A204.1 (cell line): ENCODE data around the gene FAM237A.

Experiments
- FAIRE-seq: peaks from 2 replicates; lab custom pipeline; 2012; peaks lifted over from hg19 to GRCh38; lab: Jason Lieb, UNC

The FAM237A gene

DNA sequence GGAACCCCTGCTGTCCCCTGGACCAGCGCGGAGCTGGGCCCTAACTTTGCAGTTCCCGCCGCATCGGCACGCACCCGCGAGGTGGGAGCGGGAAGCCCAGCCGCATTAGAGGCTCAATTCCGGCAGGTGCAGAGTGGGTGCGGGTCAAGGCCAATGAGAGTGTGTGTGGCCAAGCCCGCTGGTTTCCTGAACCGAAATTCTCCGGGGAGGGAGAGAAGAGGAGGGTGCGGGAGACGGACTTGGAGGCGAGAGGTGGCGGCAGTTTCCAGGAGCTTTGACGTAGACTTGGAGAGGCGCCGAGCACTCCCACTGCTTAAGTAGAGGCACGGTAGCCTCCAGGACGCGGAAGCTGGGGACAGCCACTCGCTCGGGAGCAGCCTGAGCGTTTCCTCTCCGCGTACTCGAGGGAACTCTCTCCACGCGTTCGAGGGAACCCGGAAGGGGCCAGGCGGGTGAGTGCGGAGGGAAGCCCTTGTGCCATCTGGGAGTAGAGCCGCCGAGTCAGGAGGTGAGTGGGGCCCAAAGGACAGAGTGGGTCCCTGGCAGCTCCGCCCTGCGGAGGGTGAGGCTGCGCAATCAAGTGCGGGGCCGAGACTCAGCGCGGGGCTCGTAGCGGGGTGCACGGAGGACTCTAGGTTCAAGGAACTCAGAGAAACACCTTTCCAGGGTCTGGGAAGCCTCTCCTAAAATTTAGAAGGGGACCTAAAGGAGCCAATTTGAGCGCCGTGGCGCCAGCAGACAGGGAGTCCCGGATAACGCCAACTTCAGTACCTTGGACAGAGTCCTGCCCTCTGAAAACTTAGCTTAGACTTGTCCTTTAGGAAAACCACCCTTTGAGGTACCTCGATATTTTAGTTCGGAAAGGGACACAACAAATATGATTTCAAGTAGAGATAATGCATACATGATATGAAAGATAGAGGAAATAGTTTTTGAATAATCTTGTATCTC lies at the start of gene FAM237A:
TSS of gene FAM237A (plus strand) at position 413 of the 951 bp plus-strand sequence. CDS start 1,750 bp downstream, outside the sequence.
- no peak for FAIRE-seq

DNA sequence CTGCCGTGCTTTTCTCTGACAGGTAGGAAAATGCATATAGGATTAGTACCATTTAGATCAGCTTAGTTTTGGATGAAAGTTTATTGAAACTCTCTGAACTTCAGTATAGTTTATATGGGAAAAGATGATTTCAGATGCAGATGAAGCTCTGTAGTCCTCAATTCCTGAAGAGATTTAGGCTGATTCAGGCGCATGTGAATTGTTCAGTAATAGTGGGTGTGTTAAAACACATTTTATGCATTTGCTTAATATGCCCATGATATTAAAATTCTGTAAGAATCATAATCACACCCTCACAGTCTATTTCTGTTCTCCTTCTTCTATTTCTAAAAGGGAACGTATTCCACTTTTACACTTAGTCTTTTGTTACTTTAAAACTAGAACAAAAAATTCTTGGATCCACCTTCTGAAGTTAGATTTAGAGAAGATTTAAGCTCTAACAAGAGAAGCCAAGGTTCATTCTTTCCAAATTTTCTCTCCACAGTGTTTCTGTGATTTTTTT lies 44.5 kb upstream of the FAM237A start:
- no peak for FAIRE-seq

DNA sequence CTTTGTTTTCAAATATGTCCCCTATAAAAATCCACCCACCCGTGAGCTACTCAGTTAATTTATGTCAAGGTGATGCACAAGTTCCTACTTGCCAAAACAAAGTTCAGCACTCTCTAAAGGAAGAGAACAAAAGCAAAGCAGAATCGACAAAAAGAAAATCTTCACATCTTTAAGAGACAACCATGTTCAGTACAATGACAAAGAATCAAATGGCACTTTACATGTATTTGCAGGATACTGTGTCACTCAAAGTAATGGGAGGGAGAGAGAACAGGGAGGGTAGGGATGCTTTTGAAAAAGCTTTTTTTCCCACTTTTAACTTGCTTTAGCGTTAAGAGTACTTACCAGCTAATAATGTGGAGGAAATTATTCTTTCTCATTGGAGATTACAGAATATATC lies 39.0 kb upstream of the FAM237A start:
- no peak for FAIRE-seq

DNA sequence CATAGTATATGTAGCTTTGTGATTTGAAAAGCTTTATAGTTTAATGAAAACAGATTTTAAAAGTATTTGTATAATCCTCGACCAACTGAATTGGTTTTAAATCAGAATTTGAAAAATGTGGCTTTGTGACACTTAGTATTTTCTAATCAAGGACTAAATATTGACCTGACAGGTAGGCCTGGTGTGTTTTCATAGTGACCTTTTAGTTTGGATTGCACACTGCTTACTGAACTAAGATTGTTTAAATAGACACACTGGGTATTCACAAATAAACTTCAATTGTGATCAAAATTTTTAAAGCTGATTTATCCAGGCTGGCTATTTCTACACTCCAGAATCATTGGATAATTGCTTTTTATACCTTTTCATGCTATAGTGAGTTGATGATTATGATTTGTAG lies 31.8 kb upstream of the FAM237A start:
- FAIRE-seq: no peak

DNA sequence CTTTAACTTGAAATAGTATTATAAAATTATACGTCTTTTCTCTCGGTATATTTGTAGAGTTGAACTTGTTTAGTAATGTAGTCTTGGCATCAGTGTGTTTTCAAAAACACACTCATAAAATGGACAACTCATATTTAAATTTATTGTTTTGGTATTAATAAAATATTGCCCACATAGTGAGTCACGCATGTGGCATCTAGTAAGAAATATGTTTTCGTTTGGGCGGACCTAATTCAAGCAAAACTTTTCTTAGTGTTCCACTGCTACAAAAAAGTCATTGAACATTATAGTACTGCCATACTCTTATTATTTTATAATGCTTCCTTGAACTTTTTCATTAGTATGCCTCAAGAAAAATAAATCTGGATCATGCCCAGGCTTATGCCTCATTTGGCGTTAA lies 31.1 kb upstream of the FAM237A start:
- FAIRE-seq: no peak

DNA sequence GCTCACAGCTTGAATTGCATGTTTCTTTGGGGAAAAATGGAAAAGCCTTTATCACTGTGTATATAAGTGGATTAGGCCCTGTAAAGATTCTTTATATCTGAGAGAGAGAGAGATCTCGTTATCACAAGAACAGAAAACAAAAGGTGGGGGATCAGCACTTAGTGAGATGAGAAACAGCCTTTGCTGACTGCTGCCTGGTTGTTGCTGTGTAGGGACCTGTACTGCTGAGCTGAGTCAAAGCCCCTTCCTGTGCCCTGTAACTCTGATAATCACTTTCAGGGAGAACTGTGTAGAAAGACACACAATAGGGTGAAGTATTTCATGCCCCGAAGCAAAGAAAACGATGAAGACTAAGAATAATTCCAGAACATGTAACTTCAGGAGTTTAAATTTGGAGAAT lies 30.6 kb upstream of the FAM237A start:
- FAIRE-seq: no peak

DNA sequence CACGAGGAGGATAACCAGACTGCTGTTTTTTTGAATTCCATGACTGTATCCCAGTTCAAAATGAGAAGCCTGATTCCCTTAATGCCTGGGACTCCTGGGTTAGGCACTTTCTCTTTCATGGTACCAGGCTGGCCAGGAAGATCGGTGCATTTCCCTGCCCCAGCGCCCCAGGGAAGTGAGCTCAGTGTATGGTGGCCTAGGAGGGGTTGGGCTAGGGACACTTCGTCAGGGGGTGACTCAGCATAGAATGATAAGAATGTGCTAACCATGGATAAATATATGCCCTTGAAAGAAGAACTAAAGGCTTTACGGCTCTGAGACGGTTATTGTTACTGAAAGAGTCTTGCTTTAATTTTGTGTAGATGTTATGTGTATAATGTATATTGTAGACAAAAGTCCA lies 27.5 kb upstream of the FAM237A start:
- FAIRE-seq: no peak

DNA sequence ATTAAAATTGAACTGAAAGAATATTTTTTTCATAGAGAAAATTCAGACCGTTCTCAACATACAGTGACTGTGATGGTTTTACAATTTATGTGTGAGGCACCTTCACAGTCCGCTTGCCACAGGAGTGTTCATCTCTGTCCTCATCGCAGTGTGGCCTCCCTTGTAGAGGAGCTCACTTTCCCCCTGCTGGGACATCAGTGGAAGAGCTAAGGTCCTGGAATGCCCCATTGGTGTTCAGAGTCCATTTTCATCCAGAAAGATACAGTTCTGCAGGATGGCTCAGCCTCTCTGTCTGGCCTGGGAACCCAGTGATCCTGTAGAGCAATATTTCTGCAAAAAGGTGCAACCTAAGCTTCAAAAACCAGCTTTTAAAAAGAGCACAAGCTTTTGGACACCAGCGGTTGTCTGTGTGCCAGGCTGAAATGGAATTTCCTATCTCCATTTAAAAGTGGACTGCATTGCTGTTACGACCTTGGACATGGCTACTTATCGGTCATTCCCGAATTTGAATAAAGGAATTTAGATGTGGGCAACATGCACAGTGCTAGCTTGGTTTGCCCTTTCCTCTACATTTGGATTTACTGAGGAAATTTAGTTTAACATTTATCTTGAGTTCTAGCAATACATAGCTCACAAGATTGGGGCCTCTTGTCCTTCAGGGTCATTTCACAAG lies 26.7 kb upstream of the FAM237A start:
- FAIRE-seq: no peak

DNA sequence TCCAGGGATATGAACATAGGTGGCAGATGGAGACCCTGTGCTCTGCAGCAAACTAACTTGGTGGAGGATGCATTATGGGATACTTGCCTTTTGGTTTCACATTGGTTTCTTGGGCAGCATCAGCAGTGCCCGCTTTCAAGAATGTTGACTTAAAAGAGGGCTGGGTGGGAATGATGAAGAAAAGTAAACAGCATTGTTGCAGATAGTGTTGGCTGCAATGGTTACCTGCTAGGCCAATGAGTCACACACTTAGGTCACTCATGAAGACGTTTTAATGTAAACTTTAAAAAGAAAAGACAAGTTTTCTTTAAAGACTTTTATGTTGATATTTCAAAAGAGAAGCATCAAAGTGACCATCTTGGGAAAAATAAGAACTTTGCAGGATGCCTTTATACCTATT lies 26.1 kb upstream of the FAM237A start:
- no peak for FAIRE-seq

DNA sequence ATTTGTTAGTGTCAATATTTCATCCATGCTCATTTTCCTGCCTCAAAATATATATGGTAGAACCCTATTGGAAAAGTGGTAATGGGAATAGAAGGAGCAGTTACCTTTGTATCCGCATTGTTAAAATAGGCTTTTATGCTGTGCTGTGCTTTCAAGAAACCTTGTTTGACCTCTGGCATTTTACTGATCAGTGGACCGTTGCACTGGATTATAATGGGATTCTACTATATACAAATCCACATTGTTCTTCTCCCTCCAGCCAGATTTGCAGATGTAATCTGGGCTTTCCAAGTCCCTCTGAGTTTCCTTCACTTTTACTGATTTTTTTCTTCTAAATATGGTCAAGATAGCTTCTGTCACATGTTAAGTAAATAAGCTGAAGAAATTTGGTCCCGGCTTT lies 23.3 kb upstream of the FAM237A start:
- FAIRE-seq: no peak

DNA sequence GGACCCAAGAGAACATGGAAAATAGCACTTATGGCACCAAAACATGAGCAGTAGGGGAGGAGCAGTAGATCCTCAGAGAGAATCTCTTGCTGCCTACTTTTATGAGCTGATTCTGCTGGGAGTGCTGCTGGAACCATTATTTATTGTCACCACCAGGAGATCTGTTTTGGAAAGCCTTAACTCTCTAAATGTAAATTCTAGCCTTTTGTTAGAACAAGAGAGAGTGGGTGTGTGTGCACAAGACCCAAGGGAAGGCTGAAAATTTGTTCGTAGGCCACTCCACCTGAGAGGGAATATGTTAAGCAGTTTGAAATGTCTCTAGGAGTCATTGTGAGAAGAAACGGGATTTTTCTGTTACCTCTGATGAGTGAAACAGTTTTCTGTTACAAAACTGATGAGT lies 16.2 kb upstream of the FAM237A start:
- FAIRE-seq: no peak

DNA sequence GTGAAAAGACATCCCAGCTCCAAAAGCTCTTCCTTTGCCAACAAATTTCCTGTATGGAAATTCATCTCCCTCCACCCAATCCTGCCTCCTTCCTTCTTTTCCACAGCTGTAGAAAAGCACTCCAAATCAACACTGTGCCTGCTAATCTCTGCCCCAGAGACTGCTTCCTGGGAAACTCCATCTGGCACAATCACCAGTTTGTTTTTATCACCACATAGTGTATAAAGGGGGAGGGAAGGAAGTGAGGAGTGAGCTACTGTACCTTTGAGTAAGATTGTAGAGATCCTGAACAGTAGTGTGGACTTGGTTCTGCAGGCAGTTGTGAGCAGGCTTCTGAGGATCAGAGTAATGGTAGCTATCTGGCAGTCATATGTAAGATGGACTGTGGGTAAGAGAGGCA lies 14.7 kb upstream of the FAM237A start:
- no peak for FAIRE-seq

DNA sequence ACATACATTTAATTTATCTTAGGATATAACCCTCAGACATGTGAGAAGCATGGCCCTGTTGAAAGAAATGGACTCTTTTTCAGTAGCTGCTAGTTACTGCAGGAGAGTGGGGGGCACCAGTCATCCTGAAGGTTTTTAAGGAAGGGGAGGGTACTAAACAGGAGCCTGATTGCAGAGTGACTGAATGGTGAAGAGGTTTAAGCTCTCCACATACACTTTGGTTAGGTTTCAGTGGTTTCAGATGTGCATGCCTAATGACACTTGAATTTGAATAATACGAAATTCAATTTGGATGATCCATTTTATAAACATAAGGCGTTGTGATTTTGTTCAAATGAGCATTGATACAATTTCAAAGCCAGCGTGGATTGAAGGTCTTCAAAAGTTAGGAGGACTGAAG lies 10.9 kb upstream of the FAM237A start:
- no peak for FAIRE-seq

DNA sequence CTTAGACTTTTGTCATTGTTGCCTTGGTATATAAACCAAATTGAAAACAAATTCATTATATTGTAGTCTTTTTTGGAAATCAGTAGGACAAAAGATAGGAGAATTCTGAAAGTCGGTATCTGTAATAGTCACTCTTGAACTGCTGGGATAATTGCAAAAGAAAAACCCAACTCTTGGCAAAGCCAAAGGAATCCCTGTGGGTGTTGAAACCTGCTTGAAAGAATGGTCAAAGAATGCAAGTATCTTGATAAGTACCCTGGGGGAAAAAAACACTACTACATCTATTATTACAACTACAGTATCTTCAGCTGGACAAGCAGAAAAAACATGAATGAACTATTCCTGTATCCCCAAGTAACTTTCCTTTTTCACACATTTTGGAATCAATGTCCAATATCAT lies 7.3 kb upstream of the FAM237A start:
- FAIRE-seq: no peak

DNA sequence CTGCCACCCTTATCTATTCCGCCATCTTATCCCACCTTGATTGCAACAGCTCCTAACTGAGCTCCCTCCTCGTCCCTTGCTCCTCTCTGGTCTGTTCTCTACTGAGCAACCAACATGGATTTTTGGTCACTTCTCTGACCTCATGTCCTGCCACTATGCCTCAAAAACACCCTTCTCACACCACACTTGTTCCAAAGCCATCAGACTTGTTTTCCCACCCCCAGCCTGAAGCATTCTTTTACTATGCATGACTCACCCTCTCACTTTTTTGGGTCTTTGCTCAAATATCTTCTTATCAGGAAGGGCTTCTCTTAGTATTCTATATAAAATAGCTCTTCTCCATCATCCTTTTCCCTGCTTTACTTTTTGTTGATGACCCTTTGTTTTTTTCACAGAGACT lies 2.7 kb upstream of the FAM237A start:
- no peak for FAIRE-seq

DNA sequence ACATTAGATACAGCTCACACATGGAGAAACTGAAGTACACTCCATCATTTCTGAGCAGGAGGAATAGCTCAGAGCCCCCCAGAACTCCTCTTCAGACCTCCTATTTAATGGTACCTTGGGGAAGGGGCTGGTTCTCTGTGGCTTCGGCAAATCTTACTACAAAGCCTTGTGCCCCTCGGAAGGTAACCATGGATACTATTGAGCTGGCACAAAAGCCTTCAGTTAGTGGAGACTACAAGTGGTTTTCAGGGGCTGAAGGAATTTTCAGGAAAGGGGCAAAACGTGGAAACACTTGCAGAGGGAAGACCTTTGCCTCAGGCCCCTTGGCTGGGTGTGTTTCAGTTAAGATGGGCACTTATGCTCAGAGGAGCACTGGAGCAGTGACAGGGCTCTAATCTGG lies 1.1 kb upstream of the FAM237A start:
- FAIRE-seq: no peak

DNA sequence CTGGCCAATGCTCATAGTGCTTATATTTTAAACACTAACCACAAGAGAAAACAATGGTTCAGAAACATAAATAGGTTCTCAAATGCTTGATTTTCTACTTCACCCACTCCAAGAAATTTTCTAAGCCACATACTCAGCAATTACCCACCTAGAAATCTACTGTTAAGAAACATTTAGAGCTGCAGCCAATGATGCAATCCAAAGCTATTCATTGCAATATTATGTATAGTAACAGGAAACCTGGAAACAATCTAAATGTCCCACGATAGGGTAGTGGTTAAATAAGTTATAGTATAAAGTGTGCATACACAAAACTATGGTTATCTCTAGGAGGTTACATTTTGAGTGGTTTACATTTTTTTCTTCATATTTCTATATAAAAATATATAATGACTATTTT lies 5.7 kb downstream of the FAM237A start:
- peak; percentile 37 for FAIRE-seq

DNA sequence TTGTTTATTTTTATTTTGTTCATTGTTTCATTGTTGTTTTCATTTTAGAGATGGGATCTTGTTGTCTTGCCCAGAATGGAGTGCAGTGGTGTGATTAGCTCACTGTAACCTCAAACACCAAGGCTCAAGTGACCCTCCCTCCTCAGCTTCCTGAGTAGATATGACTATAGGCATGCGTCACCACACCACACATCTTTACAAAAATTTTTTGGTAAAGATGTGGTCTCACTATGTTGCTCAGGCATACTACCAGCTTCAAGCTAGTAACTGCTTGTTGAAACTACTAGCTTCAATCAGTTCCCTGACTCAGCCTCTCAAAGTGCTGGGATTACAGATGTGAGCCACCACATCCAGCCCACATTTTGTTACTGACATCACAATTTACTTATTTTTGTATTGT lies 14.8 kb downstream of the FAM237A start:
- FAIRE-seq: no peak

DNA sequence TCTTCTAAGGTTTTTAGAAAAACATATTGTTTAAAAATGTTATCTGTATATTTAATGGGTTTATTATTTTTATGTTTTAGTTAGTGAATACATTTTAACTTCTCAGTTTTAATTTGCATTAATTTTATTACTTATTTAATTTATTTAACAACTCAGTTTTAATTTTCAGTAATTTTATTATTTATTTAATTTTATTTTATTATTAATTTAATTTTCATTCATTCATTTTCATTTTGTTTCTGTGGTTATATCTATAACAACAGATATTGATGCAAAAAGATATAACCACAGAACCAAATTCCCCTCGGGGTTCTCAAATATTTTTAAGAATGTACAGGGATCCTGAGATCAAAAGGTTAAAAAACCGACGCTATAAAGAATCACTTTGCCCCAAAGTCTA lies 23.0 kb downstream of the FAM237A start:
- peak; percentile 94 for FAIRE-seq

DNA sequence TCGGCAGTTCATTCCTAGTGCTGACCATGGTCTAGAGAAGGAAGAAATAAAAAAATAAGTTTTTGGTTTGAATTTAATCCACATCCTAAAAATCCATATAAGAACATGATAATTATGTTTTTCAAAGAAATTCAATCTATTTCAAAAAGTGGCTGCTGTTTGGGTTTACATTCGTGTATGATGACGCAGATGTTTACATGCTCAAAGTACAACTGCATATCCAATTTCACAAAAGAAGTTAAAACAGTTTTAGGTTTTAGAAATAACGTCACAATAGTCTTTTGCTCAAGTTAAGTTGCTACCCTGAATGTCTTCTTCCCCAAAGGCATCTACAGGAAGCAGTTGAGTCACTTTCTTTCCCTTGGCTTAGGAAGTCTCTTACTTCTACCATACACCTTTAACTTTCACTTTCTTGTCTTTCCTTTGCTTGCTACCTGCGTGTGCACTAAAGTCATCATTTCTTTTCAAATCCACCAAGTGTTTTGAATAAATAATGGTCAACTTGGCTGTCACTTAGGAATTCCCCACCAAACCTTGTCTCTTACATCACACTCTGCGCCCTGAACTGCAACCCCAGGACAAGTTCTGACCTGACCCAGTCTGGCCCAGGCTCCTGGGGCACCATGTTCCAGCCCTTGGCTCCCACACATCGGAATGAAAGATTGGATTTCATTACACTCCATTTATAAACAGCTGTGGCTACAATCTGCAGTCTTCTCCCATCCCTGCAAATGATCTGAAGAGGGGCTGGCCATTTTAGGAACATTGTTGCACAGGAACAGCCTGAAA lies 28.4 kb downstream of the FAM237A start:
- FAIRE-seq: no peak

DNA sequence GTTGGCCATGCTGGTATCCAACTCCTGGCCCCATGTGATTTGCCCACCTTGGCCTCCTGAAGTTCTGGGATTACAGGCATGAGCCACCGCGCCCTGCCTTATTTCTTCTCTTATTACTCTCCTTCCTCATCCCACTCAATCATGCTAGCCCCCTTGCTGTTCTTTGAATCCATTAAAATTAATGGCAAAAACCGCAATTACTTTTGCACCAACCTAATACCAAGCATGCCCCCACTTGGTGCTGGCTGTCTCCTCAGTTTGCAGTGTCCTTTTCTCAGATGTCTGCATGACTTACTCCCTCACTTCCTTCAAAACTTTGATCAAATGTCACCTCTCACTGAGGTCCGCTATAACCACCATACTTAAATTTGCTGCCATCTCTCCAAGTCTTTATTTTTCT lies 41.3 kb downstream of the FAM237A start:
- FAIRE-seq: no peak

DNA sequence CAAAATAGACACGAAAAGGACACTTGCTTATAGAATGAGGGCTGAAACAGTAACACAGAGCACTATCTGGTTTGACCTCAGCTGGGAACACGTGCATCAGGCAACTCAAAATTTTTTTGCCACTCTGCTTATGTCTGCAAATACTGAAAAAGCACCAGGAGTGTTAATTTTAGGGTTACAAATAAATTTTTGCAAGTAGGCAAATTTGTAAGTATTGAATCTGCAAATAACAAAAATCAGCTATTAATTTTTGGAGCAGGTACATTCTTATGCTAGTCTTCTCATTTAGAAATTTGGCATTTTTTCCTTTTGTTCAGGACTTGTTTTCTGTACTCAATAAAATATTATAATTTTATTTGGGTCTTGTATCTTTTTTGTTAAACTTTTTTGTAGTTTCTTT lies 46.2 kb downstream of the FAM237A start:
- no peak for FAIRE-seq

DNA sequence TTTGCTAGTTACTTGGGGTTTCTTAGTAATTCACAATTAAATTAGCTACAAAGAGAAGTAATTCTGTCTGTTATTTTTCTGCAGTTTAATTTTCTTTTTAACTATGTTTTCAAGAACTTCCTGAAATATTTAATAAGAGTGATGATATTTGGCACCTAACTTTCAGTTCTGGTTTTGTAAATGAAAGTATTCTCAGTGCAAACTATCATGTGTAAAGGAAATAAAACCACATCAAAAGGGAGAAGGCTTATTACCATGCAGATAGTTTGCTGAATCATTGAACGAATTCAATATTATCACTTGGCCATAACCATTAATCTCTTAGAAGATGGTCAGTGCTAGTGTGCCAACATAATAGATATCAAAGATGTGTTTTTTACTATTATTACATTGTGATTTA lies 46.7 kb downstream of the FAM237A start:
- FAIRE-seq: no peak
